SK-N-MC (cell line): Measurements from ENCODE around the gene CDH23.

Source experiments
- EZH2 ChIP-seq: fragments of 200-600 bp; sonication (generic); IDR thresholded peaks from one replicate; pipeline ENCODE4 v1.6.1; 2017; ENCODE audit warnings: antibody characterized with exemption
- FOXP2 ChIP-seq: optimal IDR thresholded peaks from 2 replicates; pipeline ENCODE3; 2011; ENCODE audit warnings: mild to moderate bottlenecking, moderate library complexity; ENCODE audit not compliant: insufficient read depth; ENCODE audit errors: extremely low read length, control extremely low read depth
- POLR2AphosphoS5 ChIP-seq: IDR thresholded peaks from 2 replicates; pipeline ENCODE4 v1.6.1; 2012; ENCODE audit warnings: mild to moderate bottlenecking, low read depth, low read length, borderline replicate concordance

- TF ChIP-seq POLR2AphosphoS5 (no peak), FOXP2 (no peak), EZH2 (no peak)
Measured at GRCh38 chr10:71731791-71732190, 335.1 kb downstream of the CDH23 start.
